ENCODE measurements around the gene REXO5.

The REXO5 gene

GRCh38 chr16:20774703-20775362, 31.5 kb upstream of the REXO5 start:
- H3K9me3 Mint-ChIP-seq = no peaks in the 10 kb centered on the region
- TF ChIP-seq CTCF (IDR thresholded peaks at IDR 0.05; ENCODE audit: unreplicated experiment in 3 of 3) = peak; percentile 18 to 38 (median 23)
- no peaks in the 10 kb centered on the region for H3K4me1 Mint-ChIP-seq
- H3K27me3 Mint-ChIP-seq (ENCODE audit: low read depth) = no peaks in the 10 kb centered on the region
- H3K27ac Mint-ChIP-seq = no peak overlapping the region
- H3K36me3 Mint-ChIP-seq (ENCODE audit: low read depth) = peaks cover 18% of the 10 kb centered on the region
- H3K4me3 Mint-ChIP-seq = no peak overlapping the region

GRCh38 chr16:20781697-20782096, 24.6 kb upstream of the REXO5 start:
- Mint-ChIP-seq H3K4me3 (no peak overlapping the region), H3K9me3 (no peaks in the 10 kb centered on the region), H3K4me1 (no peaks in the 10 kb centered on the region), H3K36me3 (ENCODE audit: low read depth) (peaks cover 7% of the 10 kb centered on the region), H3K27me3 (ENCODE audit: low read depth) (no peaks in the 10 kb centered on the region), H3K27ac (no peak overlapping the region)
- TF ChIP-seq CTCF (IDR thresholded peaks at IDR 0.05; ENCODE audit: unreplicated experiment in 3 of 3) = no peak

- TF ChIP-seq CTCF (IDR thresholded peaks at IDR 0.05; ENCODE audit: unreplicated experiment in 3 of 3) = no peak
- Mint-ChIP-seq H3K9me3 (no peaks in the 10 kb centered on the region), H3K4me3 (no peak overlapping the region), H3K4me1 (no peaks in the 10 kb centered on the region), H3K27me3 (ENCODE audit: low read depth) (no peaks in the 10 kb centered on the region), H3K36me3 (ENCODE audit: low read depth) (peaks cover 5% of the 10 kb centered on the region), H3K27ac (no peak overlapping the region)
Measured at GRCh38 chr16:20782470-20782869, 23.9 kb upstream of the REXO5 start.

- no peaks in the 10 kb centered on the region for H3K27me3 Mint-ChIP-seq (ENCODE audit: low read depth)
- no peaks in the 10 kb centered on the region for H3K9me3 Mint-ChIP-seq
- no peak overlapping the region for H3K27ac Mint-ChIP-seq
- peaks cover 4% of the 10 kb centered on the region for H3K36me3 Mint-ChIP-seq (ENCODE audit: low read depth)
- no peak overlapping the region for H3K4me3 Mint-ChIP-seq
- H3K4me1 Mint-ChIP-seq = no peaks in the 10 kb centered on the region
- TF ChIP-seq CTCF (IDR thresholded peaks at IDR 0.05; ENCODE audit: unreplicated experiment in 3 of 3) = no peak
Measured at GRCh38 chr16:20784204-20784603, 22.1 kb upstream of the REXO5 start.

- Mint-ChIP-seq H3K36me3 (ENCODE audit: low read depth) (no peaks in the 10 kb centered on the region), H3K27ac (no peak overlapping the region), H3K4me1 (no peaks in the 10 kb centered on the region), H3K27me3 (ENCODE audit: low read depth) (no peaks in the 10 kb centered on the region), H3K9me3 (no peaks in the 10 kb centered on the region), H3K4me3 (no peak overlapping the region)
- TF ChIP-seq CTCF (IDR thresholded peaks at IDR 0.05; ENCODE audit: unreplicated experiment in 3 of 3) = no peak
Measured at GRCh38 chr16:20789130-20789529, 17.2 kb upstream of the REXO5 start.

GRCh38 chr16:20791923-20792612, 14.3 kb upstream of the REXO5 start:
- Mint-ChIP-seq H3K27ac (no peak overlapping the region), H3K36me3 (ENCODE audit: low read depth) (peaks cover 7% of the 10 kb centered on the region), H3K4me3 (no peak overlapping the region), H3K4me1 (no peaks in the 10 kb centered on the region), H3K27me3 (ENCODE audit: low read depth) (no peaks in the 10 kb centered on the region), H3K9me3 (no peaks in the 10 kb centered on the region)
- no peak for TF ChIP-seq CTCF (IDR thresholded peaks at IDR 0.05; ENCODE audit: unreplicated experiment in 3 of 3)

All from nephron (organoid).